SJCRH30 (cell line): ENCODE results near the gene AFF1. TPM values are rescaled to one million over a fixed set of nuclear protein-coding genes. Genes with fewer than 3 reads are reported as not detected.
"Not testable (repeated sequence)": the region's sequence is repeated elsewhere in the genome, so short reads cannot be mapped to it uniquely, and the experiment has no call there.

Experiments used
- DNase-seq, 2 experiments: peaks; one replicate each; pipeline ENCODE4 v3.0.0-alpha.2; 2015 to 2020
- H3K27ac ChIP-seq: fragments of 250-450 bp; sonication (Bioruptor Pico); 2 replicates; pipeline ENCODE4 v1.5.1; 2020; ENCODE audit warnings: mild to moderate bottlenecking, moderate library complexity
- H3K27me3 ChIP-seq: fragments of 250-450 bp; sonication (Bioruptor Pico); 2 replicates; pipeline ENCODE4 v1.5.1; 2020; ENCODE audit warnings: mild to moderate bottlenecking, moderate library complexity
- H3K36me3 ChIP-seq: fragments of 250-450 bp; sonication (Bioruptor Pico); 2 replicates; pipeline ENCODE4 v1.5.1; 2020; ENCODE audit warnings: mild to moderate bottlenecking, moderate library complexity
- H3K4me1 ChIP-seq: fragments of 250-450 bp; sonication (Bioruptor Pico); 2 replicates; pipeline ENCODE4 v1.5.1; 2020; ENCODE audit warnings: mild to moderate bottlenecking, moderate library complexity
- H3K4me3 ChIP-seq: fragments of 250-450 bp; sonication (Bioruptor Pico); 2 replicates; pipeline ENCODE4 v1.5.1; 2020; ENCODE audit warnings: mild to moderate bottlenecking, moderate library complexity
- H3K9me3 ChIP-seq: fragments of 250-450 bp; sonication (Bioruptor Pico); replicated peaks from 2 replicates; pipeline ENCODE4 v1.5.1; 2020; ENCODE audit warnings: mild to moderate bottlenecking, moderate library complexity
- total RNA-seq: library from RNA; depleted of rRNA; stranded (reverse); fragments of >200 nt; shearing (Covaris generic); gene quantifications from 2 replicates; pipeline ENCODE4 v1.2.3, GENCODE V29; 2014

Gene AFF1
- total RNA-seq, 1 experiment from 2014 or later: 16.1 TPM

DNA sequence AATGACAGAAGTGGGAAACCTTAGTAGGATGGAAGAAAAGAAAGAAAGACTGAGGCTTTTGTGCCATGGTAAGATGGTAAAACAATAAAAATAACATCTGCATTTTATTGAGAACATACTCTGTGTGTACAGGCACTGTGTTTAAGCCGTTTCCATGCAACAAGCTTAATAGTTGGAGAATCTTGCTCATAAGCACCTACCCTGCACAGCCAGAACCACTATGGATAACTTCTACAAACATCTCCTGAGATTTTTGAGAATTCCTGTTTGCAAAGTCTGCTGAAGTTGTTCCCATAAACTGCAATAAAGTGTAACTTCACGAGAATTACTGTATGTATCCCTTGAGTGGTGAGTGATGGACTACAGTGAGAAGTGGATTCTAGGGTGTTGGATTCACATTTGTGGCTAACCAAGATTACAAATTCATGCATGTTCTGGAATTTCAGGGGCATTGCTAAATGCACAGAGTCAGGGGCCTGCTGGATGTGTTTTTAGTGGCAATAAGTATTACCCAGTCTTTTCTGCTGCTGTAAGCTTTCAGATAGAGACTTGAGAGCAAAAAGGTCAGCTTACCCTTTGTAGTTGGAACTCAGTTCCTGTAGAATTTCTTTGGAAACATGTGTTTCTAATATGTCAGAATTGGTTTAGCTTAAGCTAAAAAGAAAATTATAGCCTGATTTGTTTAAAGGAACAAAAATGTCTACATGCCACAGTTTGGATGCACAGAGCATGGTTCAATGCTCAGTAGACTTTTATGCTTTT lies 132.5 kb downstream of the AFF1 start:
- no peak for DNase-seq
- 0 out of 2 replicates have a peak, but pooled peaks cover 4% of the 10 kb centered on the region for H3K9me3 ChIP-seq
- no peaks in the 10 kb centered on the region for H3K27me3 ChIP-seq
- no peak overlapping the region for H3K4me3 ChIP-seq
- H3K36me3 ChIP-seq: no peaks in the 10 kb centered on the region; the same call in 1 of the 2 replicates
- no peak overlapping the region for H3K27ac ChIP-seq
- peaks cover 23% of the 10 kb centered on the region for H3K4me1 ChIP-seq

DNA sequence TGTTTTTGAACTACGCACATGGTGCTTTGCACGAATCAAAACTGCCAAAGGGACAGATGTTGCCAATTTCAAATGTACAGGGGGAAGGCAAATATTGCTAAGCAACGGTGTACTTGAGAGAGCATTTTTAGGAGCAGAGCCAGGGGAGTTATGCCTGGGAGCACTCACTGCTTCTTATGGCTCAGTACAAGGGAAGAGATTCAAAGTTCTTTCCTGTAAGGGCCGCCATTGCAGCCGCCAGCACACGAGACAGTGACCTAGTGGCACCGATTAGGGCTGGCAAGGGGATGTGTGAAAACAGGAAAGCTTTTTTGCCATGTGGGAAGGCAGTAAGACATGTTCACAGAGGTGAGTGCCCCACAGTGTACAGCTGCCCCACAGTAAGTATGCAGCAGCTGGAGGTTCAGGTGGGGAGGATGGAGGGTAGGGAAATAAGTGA lies 133.8 kb downstream of the AFF1 start:
- no peaks in the 10 kb centered on the region for H3K27me3 ChIP-seq
- peak overlapping the region; percentile 82 for H3K27ac ChIP-seq

DNA sequence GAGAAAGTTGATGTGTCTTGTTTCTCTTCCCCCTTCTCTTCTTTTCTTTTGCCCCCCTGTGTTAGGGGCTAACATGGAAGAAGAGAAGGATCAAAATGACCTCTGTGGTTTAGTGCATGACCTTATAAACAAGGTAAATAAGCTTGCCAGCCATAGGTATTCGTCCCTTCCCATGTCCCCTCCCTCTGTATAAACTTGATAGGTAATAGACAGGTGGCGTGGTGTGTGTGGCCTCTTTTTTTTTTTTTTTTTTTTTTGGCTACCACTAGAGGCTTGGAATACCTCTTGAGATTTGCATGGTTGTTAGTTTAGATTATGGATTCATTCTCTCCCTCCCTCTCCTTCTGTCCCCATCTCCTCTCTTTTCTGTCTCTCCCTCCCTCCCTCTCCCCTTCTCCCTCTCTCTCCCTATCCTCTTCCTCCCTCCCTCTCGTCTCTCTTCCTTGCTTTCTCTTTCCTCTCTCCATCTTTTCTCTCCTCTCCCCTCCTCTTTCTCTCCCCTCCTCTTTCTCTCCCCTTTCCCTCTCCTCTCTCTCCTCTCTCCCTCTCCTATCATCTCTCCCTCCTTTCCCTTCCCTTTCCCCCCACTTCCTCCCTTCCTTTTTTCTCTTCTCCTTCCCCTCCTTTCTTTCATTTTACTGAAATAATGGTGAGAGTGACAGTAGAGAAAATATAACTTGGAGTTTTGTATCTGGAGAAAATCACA lies 134.4 kb downstream of the AFF1 start:
- H3K4me3 ChIP-seq: peak overlapping the region; percentile 29
- peak; percentile 35 to 78 for DNase-seq
- H3K9me3 ChIP-seq: 0 out of 2 replicates have a peak, but pooled peaks cover 4% of the 10 kb centered on the region
- no peaks in the 10 kb centered on the region; the same call in 1 of the 2 replicates for H3K36me3 ChIP-seq
- H3K4me1 ChIP-seq: peaks cover 30% of the 10 kb centered on the region
- H3K27me3 ChIP-seq: no peaks in the 10 kb centered on the region
- peak overlapping the region; percentile 82 for H3K27ac ChIP-seq

More for the DNA sequence above, 133.8 kb downstream of the AFF1 start:
- Histone ChIP-seq H3K9me3 (0 out of 2 replicates have a peak, but pooled peaks cover 4% of the 10 kb centered on the region), H3K4me1 (peaks cover 25% of the 10 kb centered on the region), H3K36me3 (no peaks in the 10 kb centered on the region; the same call in 1 of the 2 replicates), H3K4me3 (peak overlapping the region; percentile 29)
- peak; percentile 49 to 78 for DNase-seq

DNA sequence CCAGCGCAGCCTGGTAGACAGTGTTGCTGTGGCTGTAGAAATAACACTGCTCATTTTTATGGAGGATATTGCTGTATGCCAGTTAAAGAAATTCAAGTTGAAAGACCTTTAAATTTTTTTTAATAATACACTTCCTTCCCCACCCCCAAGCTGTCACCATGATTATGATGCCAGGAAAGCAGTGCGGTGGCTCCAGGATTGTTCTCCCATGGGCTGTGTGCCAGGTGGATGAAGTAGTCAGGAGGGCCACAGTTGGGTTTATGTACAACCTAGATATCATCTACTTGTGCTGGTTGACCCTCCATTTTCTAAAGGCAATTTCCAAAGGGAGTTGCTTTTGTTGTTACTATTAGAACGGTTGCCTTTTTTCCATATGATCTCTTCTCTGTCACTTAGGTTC lies 136.6 kb downstream of the AFF1 start:
- Histone ChIP-seq H3K27me3 (no peaks in the 10 kb centered on the region), H3K36me3 (no peaks in the 10 kb centered on the region; the same call in 1 of the 2 replicates), H3K9me3 (0 out of 2 replicates have a peak, but pooled peaks cover 4% of the 10 kb centered on the region), H3K4me3 (no peak overlapping the region), H3K4me1 (peaks cover 33% of the 10 kb centered on the region), H3K27ac (no peak overlapping the region)
- DNase-seq: no peak

DNA sequence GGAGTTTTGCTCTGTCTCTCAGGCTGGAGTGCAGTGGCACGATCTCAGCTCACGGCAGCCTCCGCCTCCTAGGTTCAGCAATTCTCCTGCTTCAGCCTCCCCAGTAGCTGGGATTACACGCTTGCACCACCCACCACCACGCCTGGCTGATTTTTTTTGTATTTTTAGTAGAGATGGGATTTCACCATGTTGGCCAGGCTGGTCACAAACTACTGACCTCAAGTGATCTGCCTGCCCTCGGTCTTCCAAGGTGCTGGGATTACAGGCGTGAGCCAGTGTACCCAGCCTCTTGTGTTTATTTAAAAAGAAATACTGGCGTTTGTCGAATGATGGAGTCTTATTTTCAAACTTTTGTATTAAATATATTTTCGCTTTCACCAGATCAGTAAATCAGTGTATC lies 137.7 kb downstream of the AFF1 start:
- H3K27ac ChIP-seq, H3K4me3 ChIP-seq, H3K36me3 ChIP-seq, H3K27me3 ChIP-seq, H3K9me3 ChIP-seq: not testable (repeated sequence)
- DNase-seq: peak in 1 of 2 experiments; percentile 15
- peaks cover 29% of the 10 kb centered on the region for H3K4me1 ChIP-seq

DNA sequence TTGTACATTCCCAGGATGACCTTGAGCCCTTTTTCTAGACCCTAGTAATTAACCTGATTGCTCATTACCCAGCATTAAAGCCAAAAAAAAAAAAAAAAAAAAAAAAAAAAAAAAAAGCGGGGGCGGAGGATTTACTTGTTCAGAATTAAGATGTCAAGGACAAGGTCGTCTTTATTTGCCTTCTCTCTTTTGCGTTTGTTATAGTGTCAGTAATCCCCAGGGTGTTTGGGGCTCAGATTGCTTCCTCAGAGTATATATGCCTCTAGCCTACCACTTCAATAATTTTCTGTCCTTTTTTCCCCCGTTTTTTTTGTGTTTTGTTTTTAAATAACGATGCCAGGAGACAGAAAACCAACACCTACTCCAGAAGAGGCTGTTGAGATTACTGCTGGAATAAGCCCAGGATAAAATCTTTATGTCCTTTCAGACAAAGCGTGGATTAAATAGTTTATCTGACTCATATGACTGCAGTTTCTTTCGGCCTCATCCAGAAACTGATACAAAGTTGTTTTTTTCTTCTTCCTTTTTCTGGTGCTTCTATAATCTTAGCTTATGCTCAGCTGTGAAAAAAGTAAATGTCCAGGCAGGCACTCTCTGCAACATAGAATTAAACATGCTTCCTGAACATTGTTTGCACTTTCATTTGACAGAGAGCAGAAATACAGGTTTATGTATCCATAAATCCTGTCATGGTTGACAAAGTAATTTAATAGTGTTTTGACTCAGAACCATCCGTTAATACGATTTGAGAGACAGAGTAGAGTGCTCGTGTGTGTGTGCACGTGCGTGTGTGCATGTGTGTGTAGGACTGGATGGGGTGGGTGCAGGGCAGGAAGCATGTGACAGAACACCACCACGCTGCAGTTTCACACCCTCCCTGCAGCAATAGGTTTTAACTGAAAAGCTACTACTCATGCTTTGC lies 138.6 kb downstream of the AFF1 start:
- Histone ChIP-seq H3K9me3 (no peaks in the 10 kb centered on the region), H3K4me3 (peak overlapping the region; percentile 21), H3K36me3 (no peaks in the 10 kb centered on the region), H3K27ac (no peak overlapping the region), H3K4me1 (peaks cover 23% of the 10 kb centered on the region), H3K27me3 (no peaks in the 10 kb centered on the region)
- peak; percentile 24 to 65 for DNase-seq

DNA sequence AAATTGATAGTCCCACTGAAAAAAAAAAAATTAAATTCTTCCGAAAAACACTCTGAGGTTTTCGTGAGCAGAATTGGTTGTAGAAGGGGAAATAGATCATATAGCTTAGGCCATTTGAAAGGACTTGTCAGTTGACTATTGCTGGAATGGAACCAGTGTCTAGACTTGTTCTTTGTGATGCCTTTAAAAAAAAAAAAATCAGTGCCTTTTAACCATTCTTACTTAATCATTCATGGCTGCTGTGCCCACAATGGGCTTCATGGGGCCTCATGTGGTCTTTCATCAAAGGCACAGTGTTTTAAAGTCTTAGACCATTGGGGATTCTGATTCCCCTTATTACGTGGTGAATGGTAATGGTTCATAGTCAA lies 139.3 kb downstream of the AFF1 start:
- DNase-seq: no peak
- H3K4me1 ChIP-seq: peaks cover 17% of the 10 kb centered on the region
- H3K27ac ChIP-seq: no peak overlapping the region
- H3K4me3 ChIP-seq: no peak overlapping the region
- no peaks in the 10 kb centered on the region for H3K9me3 ChIP-seq
- H3K36me3 ChIP-seq: no peaks in the 10 kb centered on the region
- H3K27me3 ChIP-seq: no peaks in the 10 kb centered on the region

DNA sequence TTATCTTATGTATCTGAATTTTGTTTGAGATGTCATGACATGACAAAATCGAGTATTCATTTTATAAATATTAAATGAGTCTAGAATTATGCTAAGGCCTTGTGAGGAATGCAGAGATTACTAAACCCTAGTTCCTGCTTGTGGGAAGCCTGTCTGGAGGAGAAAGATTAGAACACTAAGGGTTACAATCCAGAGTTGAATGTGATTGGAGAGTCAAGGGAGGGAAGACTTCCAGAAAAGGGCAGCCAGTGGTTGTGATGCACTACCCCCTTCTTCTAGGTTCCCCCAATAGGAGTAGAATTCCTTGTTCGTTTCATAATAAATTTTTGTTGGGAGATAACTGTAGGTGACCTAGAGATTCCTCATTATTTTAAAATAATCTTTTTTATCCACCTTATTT lies 141.1 kb downstream of the AFF1 start:
- H3K27me3 ChIP-seq: no peaks in the 10 kb centered on the region

DNA sequence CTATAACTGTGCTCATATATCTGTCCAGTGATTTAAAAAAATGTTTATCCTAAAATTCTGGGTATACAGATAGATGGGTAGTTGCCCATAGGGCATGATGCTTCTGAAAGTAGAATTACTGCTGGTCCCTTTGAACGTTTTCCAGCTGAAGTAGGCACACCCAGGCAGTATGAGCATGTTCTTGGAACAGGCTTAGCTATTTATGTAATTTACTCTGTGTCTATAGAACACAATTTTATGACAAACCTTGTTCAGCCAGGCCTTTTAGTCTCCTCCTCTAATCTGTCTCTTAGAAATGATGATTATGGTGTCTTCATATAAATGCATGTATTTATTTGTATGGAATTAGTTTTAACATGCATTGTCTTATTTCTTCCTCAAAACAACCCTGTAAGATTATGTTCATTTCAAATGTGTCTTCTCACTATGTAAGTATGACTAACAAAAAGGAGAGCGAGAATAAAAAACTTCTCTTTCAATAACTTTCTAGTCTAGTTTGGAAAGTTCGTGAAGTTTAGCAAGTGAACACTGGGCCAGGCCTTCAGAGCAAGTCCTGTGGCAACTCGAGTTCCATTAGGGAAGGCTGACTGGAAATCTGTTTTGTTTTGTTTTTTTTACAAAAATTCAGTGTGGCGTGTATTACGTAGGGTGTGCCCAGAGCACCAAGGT lies 142.0 kb downstream of the AFF1 start:
- Histone ChIP-seq H3K4me1 (peaks cover 10% of the 10 kb centered on the region), H3K9me3 (no peaks in the 10 kb centered on the region), H3K27ac (no peak overlapping the region), H3K36me3 (no peaks in the 10 kb centered on the region), H3K4me3 (no peak overlapping the region), H3K27me3 (no peaks in the 10 kb centered on the region)
- no peak for DNase-seq

More for the DNA sequence above, 141.1 kb downstream of the AFF1 start:
- no peak for DNase-seq
- no peak overlapping the region for H3K27ac ChIP-seq
- no peaks in the 10 kb centered on the region for H3K9me3 ChIP-seq
- no peak overlapping the region for H3K4me3 ChIP-seq
- no peaks in the 10 kb centered on the region for H3K36me3 ChIP-seq
- H3K4me1 ChIP-seq: peaks cover 10% of the 10 kb centered on the region

DNA sequence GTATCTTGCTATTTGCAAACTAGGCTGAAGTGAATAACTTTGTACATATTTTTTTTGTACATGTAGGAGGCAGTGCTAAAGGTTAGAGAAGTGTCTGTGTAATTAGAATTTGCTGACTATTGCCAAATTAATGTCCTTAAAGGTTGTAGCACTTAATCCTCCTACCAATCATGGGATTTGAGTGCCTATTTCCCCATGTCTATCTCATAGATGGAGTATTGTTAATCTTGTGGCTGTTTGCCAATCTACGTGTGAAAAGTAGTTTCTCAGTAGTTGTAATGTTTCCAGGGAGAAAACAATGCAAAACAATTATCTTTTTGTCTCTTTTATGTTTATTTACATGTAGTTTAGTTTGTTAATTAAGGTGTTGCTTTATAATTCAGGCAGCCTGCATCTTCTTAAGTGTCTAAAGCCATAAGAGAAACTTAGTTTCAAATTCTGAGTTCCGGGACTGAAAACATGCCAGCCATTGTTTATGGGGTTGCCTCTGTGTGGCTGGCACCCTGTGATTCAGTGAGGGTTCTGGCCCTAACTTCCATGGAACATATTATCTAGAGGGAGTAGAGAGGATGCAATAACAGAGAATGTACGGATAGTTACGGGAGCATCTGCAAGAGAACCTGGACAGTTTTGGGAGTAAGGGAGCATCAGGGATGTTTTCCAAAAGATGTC lies 143.2 kb downstream of the AFF1 start:
- Histone ChIP-seq H3K9me3 (no peaks in the 10 kb centered on the region), H3K36me3 (no peaks in the 10 kb centered on the region), H3K27ac (no peak overlapping the region), H3K27me3 (no peaks in the 10 kb centered on the region), H3K4me3 (no peak overlapping the region), H3K4me1 (peaks cover 10% of the 10 kb centered on the region)
- DNase-seq: no peak

DNA sequence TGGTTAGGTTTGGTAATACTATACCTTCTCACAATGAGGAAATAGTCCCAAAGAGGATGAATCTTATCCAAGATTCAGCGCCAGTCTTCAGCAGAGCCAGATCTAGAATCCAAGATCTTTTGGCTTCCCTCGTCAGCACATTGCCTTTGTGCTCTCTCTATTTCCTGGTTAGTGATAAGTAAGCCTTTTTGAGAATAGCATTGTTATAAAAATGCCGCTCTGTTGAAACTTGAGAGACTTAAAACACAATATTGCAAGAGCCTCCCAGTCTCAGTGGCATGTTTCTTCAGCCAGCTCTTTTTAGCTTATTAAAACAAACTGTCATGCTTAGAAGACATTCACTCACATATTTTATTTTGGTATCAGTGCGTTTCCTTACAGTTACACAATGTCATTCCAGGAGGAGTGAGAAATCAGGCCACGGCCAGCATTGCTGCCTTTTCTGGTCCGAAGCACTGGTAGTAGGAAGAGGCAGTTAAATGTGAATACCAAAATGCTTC lies 144.2 kb downstream of the AFF1 start:
- Histone ChIP-seq H3K9me3 (no peaks in the 10 kb centered on the region), H3K4me1 (peaks cover 5% of the 10 kb centered on the region), H3K27ac (no peak overlapping the region), H3K36me3 (no peaks in the 10 kb centered on the region), H3K4me3 (no peak overlapping the region), H3K27me3 (no peaks in the 10 kb centered on the region)
- no peak for DNase-seq

DNA sequence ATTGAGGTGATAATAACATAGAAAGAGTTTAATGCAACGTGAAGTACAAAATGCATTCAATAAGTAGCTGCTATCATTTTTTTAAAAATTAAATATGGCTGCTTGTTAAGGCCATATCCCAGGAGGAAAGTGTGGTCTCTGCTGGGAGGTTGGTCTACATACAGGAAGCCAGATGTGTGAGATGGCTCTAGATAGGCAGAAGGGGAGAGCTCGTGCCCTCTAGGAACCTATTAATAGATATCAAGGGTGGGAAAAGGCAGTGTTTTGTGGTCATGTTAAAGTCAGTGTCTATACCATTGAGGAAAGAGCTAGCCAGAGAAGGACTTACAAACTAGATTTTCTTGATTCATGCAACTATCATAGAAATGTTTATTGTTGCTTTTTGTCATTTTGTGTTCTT lies 145.2 kb downstream of the AFF1 start:
- H3K27me3 ChIP-seq: no peaks in the 10 kb centered on the region
- no peak for DNase-seq
- no peaks in the 10 kb centered on the region for H3K36me3 ChIP-seq
- no peak overlapping the region for H3K27ac ChIP-seq
- no peaks in the 10 kb centered on the region for H3K9me3 ChIP-seq
- no peaks in the 10 kb centered on the region for H3K4me1 ChIP-seq
- no peak overlapping the region for H3K4me3 ChIP-seq

DNA sequence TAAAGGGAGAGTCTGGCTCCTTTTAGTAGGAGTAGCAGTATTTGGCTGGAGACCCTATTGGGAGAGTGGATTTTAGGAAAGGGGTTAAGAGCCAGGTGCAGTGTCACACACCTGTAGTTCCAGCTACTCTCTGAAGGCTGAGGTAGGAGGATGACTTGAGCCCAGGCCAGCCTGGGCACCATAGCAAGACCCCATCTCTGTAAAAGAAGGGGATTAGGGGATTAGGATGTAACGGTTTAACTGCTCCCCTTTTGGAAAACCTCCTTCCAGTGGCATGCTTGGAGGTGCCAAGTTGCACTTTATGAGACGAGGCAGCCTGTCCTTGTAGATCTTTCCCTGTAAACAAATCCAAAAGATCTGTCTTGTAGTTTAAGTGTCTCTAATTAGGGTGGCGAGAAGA lies 145.7 kb downstream of the AFF1 start:
- DNase-seq: no peak
- Histone ChIP-seq H3K4me3 (no peak overlapping the region), H3K27ac (no peak overlapping the region), H3K9me3 (no peaks in the 10 kb centered on the region), H3K27me3 (no peaks in the 10 kb centered on the region), H3K36me3 (no peaks in the 10 kb centered on the region), H3K4me1 (no peaks in the 10 kb centered on the region)
